HG02970 (cell line): ENCODE measurements around the gene CCDC88C.

Experiments
- ATAC-seq: cut with Tn5 transposase; IDR thresholded peaks from one replicate; pipeline ENCODE4 v1.9.1; 2021; ENCODE audit warnings: mild to moderate bottlenecking, moderate library complexity, moderate number of reproducible peaks; ENCODE audit not compliant: unreplicated experiment, low FRiP score

Gene CCDC88C

DNA sequence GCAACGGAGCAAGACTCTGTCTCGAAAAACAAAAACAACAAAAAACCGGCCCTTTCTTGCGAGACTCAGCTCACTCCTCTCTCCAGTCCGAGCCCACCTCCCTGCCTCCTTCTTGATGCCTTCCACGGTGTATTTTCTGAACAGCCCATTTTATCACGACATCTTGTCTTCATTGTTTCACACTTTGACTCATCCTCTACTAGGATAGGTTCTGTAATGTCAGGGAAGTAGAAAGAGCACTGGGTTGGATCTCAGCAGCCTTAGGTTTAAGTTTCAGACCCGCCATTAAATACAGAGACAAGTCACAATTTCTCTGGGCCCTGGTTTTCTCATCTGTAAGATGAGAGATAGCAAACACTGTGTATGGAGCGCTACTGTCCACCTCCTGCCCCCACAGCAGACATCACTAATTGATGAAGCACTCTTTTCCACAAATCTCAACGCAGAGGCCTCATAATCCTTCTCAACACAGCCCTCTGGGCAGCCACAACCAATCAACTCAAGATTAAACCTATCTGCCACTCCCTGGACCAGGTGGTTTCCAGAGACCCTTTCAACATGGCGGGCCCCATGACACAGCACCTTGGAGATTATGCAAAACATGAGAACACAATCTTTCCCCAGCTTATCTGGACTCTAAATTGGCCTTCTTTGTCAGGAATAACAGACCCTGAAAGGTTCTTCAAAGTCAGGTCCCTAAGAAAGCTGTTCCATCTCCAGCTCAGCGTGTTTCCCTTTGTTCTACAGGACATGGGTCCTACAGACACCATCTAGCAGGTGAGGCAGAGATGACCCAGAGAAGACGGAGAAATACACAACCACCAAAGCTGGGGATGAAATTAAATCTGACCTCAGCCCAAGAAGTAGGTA, 35.6 kb downstream of the CCDC88C start:
- ATAC-seq = no peak

DNA sequence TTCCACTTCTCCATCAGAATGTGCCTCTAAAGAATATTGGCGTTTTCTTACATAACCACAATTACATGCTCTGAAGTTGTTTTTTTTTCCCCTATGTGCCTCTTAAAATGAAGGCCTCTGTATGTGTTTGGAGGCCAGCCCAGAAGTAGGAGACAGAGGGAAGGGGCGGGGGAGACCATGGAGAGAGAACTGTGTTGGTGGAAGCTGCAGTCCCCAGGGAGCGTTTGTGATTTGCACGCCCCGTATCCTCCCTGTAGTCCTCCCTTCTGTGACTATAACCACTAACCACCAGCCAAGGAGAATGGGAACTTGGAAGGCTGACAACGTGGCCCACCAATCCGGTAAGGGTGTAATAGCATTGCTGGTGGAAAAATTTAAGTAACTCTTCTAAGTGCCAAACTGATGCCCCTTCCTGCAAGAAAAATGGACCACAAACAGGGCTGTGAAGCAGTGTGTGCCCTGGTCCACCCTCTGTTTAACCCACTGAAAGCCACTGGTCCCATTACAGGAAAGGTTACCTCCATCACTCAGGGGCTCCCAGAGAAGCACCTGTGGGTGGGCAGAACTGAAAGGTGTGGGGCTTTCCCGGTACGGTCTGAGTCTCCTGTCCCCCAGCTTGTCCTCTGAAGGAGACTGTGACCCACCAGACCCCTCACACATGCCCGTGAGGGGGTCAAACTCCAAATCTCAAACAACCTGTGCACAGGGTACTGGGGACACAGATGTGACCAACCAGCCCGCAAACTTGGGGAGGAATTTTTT, 36.8 kb downstream of the CCDC88C start:
- ATAC-seq = no peak

DNA sequence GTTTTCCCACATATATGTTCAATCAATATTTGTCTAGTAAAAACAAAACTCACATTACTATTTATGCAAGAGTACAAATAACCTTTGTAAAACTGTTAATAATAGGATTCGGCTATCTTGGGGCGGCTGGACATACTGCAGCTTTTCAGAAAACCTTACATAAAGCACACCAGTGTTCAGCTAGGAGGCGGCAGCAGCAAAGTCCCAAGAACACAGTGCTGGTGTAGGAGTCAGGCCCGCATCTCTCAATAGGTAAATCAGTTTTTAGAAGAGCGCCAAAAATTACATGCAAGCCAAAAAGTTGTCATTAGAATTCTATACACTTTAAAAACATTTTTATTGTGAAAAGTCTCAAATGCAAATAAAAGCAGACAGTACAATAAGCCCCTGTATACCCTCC, 37.5 kb downstream of the CCDC88C start:
- ATAC-seq = no peak

DNA sequence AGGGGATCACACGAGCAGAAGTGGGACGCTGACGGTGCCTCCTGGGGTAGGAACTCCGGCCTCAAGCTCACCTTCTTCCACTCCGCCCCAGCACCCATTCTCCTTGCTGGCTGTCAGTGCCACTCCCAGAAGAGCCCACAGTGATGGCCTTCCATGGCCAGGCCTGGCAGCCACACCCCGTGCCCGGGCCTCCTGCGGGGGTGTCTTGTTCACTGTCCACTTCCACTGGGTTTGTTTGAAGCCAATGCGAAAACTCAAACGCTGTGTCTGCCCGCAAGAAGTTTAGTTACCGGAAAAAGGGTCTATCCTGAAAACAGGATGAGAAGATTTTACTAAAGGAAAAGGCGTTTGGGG, 38.1 kb downstream of the CCDC88C start:
- no peak for ATAC-seq

DNA sequence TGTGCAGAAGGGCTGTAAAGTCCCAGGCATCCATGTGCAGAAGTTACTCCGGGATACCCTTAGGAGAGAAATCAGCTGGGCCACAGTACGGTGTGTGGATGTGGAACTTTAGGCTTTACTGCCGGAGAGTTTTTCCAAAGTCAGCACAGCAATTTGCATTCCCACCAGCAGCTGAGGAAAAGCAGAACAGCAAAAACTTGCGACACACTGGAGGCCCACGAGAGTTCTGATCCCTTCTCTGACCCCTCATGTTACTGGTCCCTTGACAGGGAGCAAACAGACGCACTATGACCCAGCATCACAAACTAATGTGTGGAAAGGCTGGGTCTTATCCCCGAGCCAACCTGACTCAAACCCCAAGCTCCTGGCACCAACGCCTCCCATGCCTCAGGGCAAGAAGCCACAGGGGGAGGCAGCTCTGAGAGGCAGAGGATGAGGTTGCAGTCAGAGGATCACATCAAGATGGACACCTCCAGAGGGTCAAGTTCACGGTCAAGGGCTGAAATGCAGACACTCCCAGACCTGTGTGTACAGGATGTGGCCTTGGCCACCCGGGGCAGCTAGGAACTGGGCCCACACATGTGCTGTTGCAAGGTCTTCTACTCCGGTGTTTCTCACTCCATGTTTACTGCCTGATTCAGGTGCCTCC, 38.6 kb downstream of the CCDC88C start:
- ATAC-seq = no peak

DNA sequence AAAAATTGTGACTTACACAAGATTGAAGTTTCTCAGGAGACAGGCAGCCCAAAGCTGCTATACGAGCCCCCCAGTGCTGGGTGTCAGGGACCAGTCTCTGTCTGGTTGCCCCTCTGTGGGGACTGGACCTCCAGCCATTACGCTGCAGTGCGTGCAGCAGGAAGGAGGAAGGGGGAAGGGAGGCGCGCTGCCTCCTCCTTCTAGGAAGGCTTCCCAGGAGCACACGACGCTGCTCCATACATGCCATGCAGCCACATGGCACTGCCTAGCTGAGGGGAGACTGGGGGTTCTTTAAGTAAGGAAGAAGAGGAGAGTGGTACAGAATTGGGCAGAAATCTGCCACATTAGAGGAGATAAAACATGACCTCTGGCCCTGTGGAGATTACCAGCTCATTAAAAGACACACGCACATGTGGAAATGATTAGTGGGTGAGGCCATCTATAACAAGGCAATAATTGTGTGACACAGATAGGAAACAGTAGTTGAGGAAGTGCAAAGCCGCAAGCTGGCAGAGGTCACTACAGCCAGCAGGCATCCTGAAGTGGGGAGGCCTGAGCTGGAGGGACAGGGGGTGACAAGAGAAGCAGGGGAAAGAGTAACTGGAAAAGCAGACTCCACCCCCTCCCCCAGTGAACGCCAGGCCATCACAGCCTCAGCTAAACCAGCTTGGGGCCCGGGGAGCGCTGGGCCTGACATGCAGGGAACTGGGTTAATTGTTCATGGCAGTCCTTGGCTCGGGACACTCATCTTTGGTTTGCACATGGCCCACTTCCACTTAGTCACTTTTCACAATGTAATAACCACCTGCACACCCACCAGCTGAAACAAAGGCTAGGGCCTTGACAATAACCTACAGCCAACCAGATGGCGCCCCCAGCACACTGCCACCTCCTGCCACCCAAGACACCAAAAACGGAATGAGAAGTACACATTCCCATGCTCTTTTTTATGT, 39.6 kb downstream of the CCDC88C start:
- no peak for ATAC-seq

DNA sequence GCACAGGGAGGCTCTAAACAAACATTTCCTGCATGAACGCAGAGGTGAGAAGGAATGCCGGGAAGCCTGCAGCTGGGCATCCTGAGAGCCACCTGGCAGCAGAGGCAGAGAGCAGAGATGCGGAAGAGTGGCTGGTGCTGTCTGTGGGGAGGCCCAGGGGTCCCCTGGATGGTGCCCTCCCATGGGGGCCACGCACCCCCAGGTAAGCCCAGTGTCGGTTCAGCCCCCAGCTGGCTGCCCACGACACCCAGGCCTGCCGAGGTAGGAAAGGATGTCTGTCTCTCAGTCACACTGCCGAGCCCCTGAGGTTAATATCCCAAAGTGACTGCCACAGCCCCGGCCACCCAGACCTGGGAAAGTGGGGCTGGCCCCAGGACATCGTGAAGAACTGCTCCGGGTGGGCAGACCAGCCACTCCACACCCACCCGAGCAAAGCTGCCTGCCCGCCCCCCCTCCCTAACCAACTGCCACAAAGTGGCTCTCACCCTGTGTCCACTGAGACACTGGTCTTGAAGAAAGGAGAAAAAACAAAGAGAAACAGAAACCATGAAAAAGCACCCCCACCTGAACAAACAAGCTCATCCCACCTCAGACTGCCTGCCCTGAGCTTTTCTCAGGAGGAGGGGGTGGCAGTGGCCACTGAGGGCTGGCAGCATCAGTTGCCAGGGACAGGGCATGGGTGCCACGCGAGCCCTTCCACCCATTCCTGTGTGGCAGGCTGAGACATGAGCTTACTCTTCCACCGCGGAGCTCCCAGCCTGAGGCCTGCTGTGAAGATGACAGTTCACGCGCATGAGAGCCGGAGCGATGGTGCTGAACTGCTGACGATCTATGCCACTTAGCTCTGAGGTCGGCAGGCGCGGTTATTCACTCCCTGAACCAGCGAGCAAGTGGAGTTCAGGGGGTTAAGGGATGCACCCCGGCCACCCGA, 40.8 kb downstream of the CCDC88C start:
- ATAC-seq = no peak

DNA sequence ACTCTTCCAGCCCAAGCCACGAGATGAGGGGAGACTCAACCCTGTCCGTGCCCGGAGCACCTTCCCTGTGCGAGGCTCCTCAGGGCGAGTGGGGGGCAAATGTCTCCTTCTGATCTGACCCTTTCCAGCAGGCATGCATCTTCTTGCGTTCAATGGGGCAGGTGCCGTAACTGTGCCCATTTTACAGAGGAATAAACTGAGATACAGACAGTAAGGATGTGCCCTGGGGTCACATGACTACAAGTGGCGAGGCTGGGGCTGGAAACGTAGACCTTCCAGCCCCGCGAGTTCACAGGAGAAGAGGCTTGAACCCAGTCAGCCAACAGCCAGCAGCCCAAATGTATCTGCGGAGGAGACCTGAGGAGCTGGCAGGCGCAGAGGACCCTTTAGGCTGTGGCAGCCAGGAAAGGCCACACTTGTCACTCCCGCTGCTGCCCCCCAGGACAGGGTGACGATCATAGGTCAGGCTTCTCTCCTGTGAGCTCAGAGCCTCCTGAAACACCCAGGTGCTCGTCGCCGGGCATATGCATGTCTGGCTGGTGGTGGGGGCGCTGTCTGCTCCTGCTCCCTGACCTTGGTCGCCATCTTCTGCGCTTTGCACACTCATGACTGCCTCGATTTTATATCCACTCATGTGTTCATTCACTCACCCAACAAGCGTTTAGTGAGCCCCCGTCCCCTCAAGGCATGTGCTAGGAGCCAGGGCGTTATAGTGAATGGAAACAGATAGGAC, 41.7 kb downstream of the CCDC88C start:
- ATAC-seq = no peak

DNA sequence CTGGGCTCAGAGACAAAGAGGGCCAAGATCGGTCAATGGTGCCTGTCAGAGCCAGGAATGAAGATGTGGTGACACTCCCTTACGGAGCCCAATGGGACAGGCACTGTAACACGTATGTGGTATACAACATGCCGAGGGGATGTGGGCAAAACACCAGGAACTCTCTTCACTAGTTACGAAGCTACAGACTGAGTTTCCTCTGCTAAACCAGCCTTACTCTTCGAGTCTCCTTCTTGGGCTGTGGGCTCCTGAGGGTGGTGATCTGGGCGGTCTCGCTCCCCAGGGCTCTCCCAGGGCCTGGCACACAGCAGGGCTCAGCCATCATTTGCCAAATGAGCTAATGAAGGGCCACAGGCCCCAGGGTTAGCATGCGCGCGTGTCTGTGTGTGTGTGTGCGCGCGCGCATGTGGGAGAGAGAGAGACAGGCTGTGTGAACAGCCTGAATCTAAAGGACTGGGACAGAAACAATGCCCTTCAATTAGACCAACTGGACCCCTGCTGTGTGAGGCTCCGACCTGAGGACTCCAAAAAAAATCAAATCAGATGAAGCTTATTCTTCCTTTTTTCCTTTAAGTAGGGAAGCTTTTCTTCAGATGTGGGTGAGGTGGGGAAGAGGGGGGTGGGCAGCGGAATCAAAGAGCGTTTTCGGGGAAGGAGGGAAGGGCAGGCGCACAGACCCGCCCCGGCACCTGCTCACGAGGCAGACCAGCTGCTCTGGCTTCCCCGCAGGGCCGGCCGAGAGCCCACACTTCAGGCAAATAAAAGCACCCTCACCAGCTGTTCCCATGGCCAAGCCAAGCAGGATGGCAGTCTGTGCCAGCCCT, 42.5 kb downstream of the CCDC88C start:
- ATAC-seq = no peak

DNA sequence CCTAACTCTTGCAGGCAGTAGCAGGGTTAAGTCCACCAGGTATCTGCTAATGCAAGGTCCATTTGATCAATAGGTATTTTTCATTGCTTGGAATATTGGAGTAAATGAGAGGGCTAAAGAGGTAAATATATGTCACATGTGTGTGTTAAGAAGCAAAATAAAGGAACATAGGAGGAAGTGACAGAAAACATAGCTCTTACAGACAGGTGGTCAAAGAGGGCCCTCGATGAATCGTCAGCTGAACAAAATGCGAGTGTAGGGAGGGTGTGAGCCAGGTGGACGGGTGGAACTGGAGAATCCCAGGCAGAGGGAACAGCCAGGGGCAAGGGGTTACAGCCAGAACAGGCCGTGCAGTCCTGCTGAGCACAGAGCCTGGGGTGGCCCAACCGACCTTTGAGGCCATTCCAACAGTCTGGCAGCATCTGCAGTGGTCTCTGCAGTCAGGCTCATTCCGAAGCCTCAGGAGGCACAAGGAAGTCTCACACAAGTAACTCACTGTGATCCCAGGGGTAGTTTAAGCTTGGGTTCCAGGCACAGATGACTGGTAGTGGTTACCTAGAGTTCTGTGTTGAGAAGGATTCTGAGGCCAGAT, 43.2 kb downstream of the CCDC88C start:
- no peak for ATAC-seq

DNA sequence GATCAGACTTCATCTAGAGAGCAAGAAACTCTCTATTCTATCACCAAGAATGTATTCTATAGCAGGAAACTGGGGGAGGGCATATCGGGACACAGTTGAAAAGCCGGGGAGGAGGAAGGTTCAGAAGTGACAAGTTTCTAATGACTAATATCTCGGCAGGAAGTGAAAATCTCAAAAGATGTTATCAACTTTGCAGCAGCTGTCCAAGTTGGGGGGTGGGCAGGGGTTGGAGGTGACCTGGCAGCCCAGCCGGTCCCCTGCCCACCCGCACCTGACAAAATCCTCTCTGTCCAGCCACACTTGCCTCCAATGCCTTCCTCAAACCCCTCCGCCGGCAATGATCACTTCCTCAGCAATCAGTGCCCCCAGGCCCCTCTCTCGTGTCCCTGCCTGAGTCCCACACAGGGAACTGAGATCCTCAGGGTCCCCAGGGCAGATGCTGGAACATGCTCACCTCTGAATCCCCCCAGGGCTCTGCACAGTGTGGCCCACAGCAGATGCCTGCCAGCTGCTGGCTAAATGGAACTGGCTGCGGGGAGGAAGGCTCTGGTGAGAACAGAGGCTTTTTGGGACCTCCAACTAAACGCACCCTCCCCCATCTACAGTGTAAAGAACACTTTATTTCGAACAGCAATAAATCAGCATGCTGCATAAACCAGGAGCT, 43.9 kb downstream of the CCDC88C start:
- ATAC-seq = peak; percentile 46

DNA sequence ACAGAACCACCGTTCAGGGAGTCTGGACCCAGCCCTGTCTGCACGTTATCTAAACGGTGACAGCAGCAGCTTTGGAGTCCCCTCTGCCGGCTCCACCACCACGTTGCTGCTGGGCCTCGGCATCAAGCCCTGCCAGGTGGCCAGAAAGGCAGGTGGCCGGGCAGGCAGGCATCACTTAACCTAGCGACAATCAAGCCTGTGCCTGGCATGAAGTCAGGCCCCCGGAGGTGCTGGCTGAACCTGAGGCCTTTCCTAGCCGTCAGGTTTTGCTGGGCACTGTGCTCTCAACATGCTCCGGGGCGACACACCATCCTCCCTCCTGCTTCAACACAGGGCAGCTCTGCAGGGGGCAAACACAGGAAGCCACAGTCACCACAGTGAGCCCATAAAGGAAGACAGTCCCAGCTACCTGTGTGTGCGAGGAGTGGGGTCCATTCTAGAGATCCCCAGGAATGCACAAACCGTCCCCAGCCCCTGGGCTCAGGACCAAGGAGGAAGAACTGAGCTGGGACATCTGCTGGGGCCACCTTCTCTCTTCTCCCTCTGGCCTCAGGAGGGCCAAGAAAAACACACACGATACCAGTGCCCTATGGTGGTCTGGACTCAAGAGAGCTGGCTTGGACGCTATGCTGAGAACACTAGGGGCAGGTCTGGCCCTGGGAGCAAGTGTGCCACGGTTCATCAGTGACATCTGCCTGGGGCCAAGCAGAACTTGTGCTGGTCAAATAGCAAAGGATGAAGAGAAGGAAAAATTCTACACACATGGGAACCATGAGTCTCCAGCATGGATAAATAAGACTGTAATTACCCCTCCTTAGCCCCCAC, 44.7 kb downstream of the CCDC88C start:
- ATAC-seq = peak; percentile 17

DNA sequence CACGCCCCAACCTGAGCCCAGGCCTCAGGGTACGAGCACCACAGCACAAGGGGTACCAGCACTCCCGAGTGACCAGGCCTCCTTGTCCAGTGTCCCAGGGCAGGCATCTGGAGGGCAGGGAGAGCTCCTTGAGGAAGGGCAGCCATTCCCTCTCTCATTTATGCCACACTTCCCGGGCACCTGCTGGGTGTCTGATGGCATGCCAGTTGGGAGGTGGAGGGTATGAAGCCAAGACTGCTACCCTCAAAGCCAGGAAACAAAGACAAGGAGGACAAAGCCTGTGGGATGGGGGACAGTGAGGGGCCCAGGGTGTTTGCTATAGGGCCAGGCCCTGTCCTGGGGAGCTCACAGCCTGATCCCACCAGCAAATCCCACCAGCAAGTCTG, 45.6 kb downstream of the CCDC88C start:
- no peak for ATAC-seq

DNA sequence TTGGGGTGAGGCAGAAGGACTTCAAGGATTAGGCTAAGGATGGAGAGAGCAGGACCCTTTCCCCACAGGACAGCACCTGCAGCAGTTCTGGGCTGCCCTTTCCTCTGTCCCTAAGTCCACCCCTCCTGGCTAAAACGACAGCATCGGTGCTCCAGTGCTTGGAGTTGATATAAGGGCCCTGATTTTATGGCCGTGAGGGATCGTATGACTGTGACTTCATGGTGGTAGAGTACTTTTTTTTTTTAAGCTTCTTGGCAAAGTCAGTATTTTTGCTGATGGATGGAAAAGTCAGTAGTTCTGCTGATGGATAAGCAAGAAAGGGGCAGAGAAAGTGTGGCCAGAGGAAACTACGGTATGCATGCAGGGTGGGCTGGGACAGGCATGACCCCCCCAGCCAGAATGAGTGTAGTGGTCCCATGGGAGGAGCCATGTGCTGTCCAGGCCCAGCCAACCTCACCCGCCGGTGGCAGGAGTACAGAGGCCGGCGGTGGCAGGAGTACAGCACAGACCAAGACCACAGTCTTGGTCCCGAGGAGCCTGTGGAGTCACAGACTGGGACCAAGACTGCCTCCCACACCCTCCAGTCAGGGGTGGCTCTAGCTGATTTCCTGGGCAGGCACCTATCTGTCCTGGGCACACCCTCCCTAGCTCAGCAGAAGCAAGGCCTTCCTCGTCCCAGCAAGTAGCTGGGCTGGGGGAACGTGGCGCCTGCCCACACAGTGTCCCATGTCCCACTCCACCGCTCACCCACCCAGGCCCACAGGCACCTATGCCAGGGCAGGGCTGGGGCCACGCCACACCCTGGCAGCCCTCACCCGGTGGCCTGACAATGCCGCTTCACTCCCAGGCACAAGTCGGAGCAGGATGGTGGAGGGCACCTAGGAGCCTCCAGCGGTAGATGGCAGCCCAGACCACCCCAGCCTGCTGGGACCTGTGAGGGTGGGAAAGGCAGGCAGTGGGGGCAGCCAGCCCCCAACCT, 46.3 kb downstream of the CCDC88C start:
- ATAC-seq = no peak
